Stimulated activated CD8-positive, alpha-beta memory T cell treated with anti-CD3 and anti-CD28 coated beads, Interleukin-7, amount 100 ng/mL, for 4 hours (primary cell): ENCODE measurements around the gene SESN1.

Experiments
- DNase-seq, 2 donors: peaks; one replicate each; pipeline ENCODE4 v3.0.0-alpha.2; 2020; ENCODE audit warnings: low read depth in 2 of 2

SESN1 gene

GRCh38 chr6:109029313-109029712 lies 65.3 kb downstream of the SESN1 start:
- no peak for DNase-seq

DNA sequence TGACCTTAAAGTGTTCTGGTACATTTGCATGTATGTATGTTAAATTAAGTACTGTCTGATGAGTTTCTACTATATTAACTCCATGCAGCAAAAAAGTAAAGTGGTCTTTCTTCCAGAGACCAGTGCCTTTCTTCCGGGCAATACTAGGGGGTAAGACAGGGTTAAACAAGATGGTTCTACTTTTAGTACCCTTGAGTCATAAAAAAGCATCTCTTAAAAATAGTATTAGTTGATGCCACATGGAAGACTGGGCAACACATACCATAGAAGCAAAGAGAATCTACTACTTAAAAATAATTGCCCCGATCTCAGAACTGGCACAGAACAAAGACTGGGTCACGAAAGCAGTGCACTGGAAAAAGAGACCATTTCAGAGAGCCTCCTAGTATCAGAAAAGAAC lies 66.2 kb downstream of the SESN1 start:
- DNase-seq: no peak

- DNase-seq: no peak
These were observed 66.7 kb downstream of the SESN1 start for GRCh38 chr6:109027964-109028363.

DNA sequence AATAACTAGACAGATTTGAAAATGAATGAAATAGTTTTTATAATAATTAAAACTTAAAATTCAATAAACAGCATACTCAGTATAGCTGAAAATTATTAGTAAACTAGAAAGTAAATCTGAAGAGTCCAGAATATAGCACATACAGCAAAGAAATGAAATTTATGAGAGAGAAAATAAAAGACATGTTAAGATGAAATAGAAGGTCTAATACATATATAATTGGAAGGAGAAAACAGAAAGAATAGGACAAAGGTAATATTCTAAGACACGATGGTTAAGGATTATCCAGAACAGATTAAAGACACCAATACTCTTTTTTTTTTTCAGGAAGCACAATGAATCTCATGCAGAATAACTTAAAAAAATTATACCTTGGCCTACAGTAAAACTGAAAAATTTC lies 69.0 kb downstream of the SESN1 start:
- no peak for DNase-seq

DNA sequence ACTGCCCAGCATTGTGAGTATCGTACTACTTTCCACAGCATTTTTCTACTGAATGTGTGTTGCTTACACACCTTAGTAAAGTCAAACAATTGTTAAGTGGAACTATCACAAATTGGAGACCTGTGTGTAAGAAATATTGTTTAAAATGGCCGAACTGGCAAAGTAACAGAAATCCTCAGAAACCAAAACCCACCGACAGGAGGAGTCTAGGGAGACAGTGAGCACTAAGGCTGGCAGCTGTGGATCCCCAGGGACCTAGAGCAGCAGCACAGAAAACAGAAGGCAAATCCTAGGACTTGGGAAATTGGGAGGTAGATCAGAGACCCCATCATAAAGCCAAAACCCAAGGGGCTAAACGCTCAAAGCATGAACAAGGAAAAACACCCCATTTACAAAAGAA lies 69.9 kb downstream of the SESN1 start:
- DNase-seq: no peak

- DNase-seq: no peak
These were observed 70.3 kb downstream of the SESN1 start for GRCh38 chr6:109024368-109024767.

DNA sequence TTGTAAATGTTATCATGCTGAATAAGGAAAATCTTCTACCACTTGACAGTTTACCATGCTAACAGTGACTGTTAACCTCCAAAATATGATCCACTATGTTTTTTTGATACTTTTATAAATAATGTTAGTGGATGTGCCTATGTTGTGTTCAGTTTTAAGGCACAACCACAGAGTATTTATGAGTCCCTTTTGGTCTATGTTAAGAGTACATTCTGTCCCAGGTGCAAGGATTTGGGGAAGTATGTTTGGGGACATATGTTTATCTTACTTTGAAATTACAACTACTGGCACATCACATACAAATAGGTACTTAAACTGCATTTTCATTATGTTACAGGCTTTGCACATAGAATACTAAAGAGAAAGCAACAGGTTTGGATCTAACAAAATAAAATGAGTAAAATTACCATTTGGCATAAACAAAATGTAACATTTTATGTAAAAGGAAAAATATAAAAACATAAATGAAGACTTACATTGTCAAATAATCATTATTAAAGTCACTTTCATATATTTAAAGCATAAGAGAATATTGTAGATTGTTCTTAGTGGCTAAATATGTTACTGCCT lies 71.2 kb downstream of the SESN1 start:
- no peak for DNase-seq

DNA sequence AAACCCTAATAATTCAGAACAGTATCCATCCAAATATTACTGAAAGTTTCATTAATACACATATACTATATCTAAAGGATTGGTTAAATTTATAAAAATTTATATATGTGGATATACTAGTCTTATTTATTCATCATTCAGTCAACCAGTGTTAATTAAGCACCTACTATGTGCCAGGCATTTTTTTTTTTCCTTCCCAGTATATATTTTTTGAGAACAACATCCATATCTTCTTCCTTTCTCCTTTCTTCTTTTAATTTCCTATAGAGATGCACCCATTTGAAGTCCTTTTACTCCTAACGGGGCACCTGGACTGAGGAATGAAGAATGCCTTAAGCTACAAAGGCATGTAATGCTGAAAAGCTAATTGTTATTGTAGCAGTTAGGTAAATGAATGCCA lies 72.8 kb downstream of the SESN1 start:
- DNase-seq: no peak

DNA sequence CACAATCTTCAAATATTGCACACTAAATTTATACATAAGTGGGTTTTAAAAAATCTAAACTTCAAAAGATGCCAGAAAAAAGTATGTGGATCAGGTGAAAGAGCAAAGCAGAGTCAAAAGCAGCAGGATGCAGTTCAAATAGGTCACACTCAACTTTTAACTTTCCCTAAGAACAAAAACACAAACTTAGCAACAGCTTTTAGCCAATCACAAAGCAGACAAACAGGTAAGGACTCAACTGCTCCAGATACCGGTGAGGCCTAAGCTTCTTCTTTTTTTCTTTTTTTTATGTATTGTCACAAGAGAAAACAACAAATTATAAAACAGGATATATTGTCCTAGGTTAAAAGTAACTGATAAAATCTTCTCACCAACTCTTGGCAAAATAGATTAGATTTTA lies 74.7 kb downstream of the SESN1 start:
- DNase-seq: no peak

GRCh38 chr6:109015176-109015575 lies 79.5 kb downstream of the SESN1 start:
- no peak for DNase-seq

- no peak for DNase-seq
These were observed 80.0 kb downstream of the SESN1 start for GRCh38 chr6:109014606-109015005.

DNA sequence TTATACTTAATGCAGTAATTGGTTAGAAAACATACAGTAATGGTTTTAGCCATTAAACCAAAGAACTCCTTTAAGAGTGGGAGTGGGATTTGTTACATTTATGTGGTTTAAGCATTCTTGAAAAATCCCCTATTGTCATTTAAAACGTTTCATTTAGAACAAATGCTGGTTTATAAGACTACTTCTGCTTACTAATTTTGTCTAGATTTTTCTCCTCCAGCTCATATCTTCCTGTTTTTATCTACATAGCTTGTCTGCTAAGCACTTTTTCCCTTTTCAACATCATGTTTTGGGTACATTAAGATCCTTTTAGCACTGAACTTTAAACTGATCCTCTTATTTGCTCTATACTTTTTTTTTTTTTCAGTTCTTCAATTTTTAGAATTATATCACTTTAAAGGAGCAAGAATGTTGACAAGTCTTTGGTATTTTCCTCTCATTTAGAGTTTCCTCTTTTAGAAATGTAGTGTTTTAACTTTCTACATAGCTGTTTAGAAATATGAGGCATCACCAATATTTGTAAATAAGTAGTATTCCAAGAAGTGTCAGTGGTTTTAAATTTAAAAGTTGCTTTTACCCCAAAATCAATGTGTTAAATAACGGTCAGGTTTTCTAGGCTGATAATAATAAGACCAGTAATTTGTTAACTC lies 80.9 kb downstream of the SESN1 start:
- DNase-seq: no peak

- no peak for DNase-seq
These were observed 83.9 kb downstream of the SESN1 start for GRCh38 chr6:109010705-109011102.

DNA sequence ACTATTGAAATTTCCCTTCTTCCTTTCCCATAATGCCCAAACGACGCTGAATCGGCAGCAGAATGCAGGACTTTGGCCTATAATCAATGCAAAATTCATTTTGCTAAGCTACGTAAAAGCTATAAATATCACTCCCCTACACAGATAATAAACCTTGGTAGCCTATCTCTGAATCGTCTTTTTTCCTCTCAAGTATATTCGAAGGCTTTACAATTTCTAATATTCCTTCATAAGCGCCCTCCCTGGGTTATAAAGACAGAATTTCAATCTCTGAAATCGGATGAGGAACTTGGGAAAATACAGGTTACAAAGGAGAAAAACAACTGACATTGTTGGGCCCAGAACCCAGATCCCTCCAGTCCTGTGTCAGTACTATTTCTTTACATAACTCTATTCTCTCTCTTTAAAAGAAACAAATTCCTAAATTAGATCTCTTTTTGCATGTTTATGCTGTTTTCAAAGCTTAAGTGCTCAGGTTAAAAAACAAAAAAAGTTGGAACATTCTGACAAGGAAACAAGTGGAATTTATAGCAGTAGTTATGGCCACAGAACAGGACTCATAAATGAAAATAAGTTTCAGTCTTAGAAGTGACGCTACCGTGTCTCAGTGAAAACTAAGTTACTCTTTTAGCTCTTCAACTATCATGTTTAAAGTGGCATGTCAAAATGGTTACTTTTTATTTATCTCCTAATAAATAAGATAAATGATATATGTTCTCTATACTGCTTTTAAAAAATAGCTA lies 84.5 kb downstream of the SESN1 start:
- DNase-seq: no peak

GRCh38 chr6:109009236-109009961 lies 85.2 kb downstream of the SESN1 start:
- DNase-seq: peak; percentile 74 to 90

GRCh38 chr6:109008537-109009235 lies 86.0 kb downstream of the SESN1 start:
- DNase-seq: no peak

- no peak for DNase-seq
These were observed 86.6 kb downstream of the SESN1 start for GRCh38 chr6:109008054-109008453.

GRCh38 chr6:109007521-109007920 lies 87.1 kb downstream of the SESN1 start:
- DNase-seq: no peak

DNA sequence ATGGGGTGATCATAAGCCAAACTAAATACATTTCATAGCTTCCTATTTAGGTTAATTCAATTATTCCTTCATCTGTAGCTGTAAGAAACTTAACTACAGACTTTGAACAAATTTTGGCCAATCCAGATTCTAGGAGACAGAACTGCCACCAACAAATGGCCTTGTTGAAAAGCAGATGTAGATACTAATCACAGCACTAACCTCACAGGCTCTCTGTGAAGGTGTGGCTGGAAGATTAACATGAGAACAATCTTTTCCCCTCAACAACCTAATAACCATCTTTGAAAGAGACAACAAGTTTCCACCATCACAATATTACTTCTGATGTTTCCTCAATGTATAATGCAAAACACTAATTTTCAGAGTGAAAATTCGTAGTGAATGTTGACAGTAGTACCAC lies 87.8 kb downstream of the SESN1 start:
- no peak for DNase-seq

GRCh38 chr6:109002882-109003281 lies 91.8 kb downstream of the SESN1 start:
- no peak for DNase-seq

DNA sequence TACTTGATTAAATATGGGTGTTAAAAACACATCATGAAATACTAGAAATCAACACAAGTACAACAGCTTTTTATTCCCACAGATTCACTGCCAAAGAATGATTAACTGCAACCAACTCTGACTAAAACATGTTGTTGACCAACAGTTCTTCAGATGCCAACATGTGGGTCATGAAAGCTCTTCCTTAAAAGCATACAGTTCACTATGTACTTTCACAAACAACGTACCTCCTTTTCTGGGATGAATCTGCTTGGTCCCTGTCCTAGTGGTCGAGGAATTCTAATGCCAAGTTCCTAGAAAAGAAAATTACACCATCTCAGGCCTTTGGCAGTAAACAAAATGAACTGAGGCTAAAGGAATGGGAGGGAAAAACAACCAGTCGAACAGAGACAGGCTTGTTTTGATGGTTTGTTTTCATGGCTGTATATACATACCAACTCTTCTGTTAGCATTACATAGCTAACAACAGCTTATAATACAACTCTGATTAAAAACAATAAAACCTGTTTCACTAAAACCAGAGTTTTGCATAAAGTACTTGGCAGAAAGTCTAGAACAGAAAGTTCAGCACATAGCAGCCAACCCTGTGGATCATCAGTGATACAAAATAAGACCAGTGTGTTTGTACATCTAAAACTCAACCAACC lies 92.5 kb downstream of the SESN1 start:
- DNase-seq: no peak
